ENCODE results near the gene GLIS1.

GRCh38 chr1:53703174-53703573, 35.8 kb downstream of the GLIS1 start:
- TF ChIP-seq POLR2A (IDR thresholded peaks at IDR 0.05; ENCODE audit: borderline replicate concordance, extremely low read depth, insufficient read depth, insufficient read length): no peak
- TF ChIP-seq CEBPB (IDR thresholded peaks at IDR 0.05; ENCODE audit: low read depth): no peak
- TF ChIP-seq EZH2 (IDR thresholded peaks at IDR 0.05): no peak
- no peak for TF ChIP-seq EZH2phosphoT487 (IDR thresholded peaks at IDR 0.05; ENCODE audit: borderline replicate concordance)
- no peak for TF ChIP-seq CBX3 (IDR thresholded peaks at IDR 0.05; ENCODE audit: low read depth)
- TF ChIP-seq CTCF (IDR thresholded peaks at IDR 0.05 in 2 of 3, conservative IDR thresholded peaks at IDR 0.05 in 1 of 3; ENCODE audit: borderline replicate concordance in 1 of 3, insufficient read depth in 1 of 3, low read depth in 2 of 3, low read length in 2 of 3): no peak
- TF ChIP-seq, protein P1, sequence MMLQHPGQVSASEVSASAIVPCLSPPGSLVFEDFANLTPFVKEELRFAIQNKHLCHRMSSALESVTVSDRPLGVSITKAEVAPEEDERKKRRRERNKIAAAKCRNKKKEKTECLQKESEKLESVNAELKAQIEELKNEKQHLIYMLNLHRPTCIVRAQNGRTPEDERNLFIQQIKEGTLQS (IDR thresholded peaks at IDR 0.05): no peak
- no peak for TF ChIP-seq RAD21 (IDR thresholded peaks at IDR 0.05; ENCODE audit: low read depth)
